Neural crest cell (in vitro differentiated cells): ENCODE data around the gene COA5. TPM values are rescaled to one million over a fixed set of nuclear protein-coding genes. Genes with fewer than 3 reads are reported as not detected.

Source experiments
- DNase-seq: peaks from one replicate; pipeline ENCODE4 v3.0.0; 2021; ENCODE audit warnings: low read depth, mixed read lengths, low spot score
- H3K27ac Mint-ChIP-seq: one replicate; pipeline ENCODE4 v1.8.0; 2021; ENCODE audit warnings: mild to moderate bottlenecking, mixed read lengths; ENCODE audit not compliant: unreplicated experiment
- H3K27me3 Mint-ChIP-seq: 2 replicates; pipeline ENCODE4 v1.8.0; 2021; ENCODE audit warnings: low read depth, mild to moderate bottlenecking, mixed read lengths
- H3K36me3 Mint-ChIP-seq: 2 replicates; pipeline ENCODE4 v1.8.0; 2021; ENCODE audit warnings: low read depth, mild to moderate bottlenecking, mixed read lengths
- H3K4me1 Mint-ChIP-seq: 2 replicates; pipeline ENCODE4 v1.8.0; 2021; ENCODE audit warnings: mixed read lengths
- H3K4me3 Mint-ChIP-seq: one replicate; pipeline ENCODE4 v1.8.0; 2021; ENCODE audit warnings: mild to moderate bottlenecking, mixed read lengths
- H3K9me3 Mint-ChIP-seq: 2 replicates; pipeline ENCODE4 v1.8.0; 2021; ENCODE audit warnings: mixed read lengths
- total RNA-seq: library from RNA; stranded (reverse); gene quantifications from 2 replicates; pipeline ENCODE4 v1.2.1, GENCODE V29; 2021
- TF ChIP-seq, protein P1 (sequence below): fragments of 200-600 bp; sonication (generic); conservative IDR thresholded peaks from 2 replicates; pipeline ENCODE4 v1.5.0; 2021; ENCODE audit warnings: antibody characterized with exemption, mild to moderate bottlenecking

COA5 gene
- total RNA-seq, 1 donor from 2014 or later, result 33.7 TPM

- peak; percentile 80 for DNase-seq
- H3K4me3 Mint-ChIP-seq, result no peak overlapping the region
- TF ChIP-seq, protein P1, sequence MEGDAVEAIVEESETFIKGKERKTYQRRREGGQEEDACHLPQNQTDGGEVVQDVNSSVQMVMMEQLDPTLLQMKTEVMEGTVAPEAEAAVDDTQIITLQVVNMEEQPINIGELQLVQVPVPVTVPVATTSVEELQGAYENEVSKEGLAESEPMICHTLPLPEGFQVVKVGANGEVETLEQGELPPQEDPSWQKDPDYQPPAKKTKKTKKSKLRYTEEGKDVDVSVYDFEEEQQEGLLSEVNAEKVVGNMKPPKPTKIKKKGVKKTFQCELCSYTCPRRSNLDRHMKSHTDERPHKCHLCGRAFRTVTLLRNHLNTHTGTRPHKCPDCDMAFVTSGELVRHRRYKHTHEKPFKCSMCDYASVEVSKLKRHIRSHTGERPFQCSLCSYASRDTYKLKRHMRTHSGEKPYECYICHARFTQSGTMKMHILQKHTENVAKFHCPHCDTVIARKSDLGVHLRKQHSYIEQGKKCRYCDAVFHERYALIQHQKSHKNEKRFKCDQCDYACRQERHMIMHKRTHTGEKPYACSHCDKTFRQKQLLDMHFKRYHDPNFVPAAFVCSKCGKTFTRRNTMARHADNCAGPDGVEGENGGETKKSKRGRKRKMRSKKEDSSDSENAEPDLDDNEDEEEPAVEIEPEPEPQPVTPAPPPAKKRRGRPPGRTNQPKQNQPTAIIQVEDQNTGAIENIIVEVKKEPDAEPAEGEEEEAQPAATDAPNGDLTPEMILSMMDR, result peak; percentile 99
- peak overlapping the region; percentile 51 for H3K27ac Mint-ChIP-seq
- peaks cover 2% of the 10 kb centered on the region for H3K27me3 Mint-ChIP-seq
- no peaks in the 10 kb centered on the region for H3K36me3 Mint-ChIP-seq
- H3K9me3 Mint-ChIP-seq, result no peaks in the 10 kb centered on the region
- peaks cover 9% of the 10 kb centered on the region for H3K4me1 Mint-ChIP-seq
Measured at GRCh38 chr2:98649135-98649991, 41.1 kb upstream of the COA5 start.

GRCh38 chr2:98648451-98648850 lies 40.1 kb upstream of the COA5 start:
- Mint-ChIP-seq H3K9me3 (no peaks in the 10 kb centered on the region), H3K4me1 (peaks cover 9% of the 10 kb centered on the region), H3K4me3 (no peak overlapping the region), H3K27ac (no peak overlapping the region), H3K36me3 (no peaks in the 10 kb centered on the region), H3K27me3 (peaks cover 2% of the 10 kb centered on the region)
- TF ChIP-seq, protein P1, result no peak
- no peak for DNase-seq

GRCh38 chr2:98647636-98648035 lies 39.3 kb upstream of the COA5 start:
- Mint-ChIP-seq H3K27ac (no peak overlapping the region), H3K4me1 (peaks cover 9% of the 10 kb centered on the region), H3K4me3 (no peak overlapping the region), H3K27me3 (peaks cover 2% of the 10 kb centered on the region), H3K9me3 (no peaks in the 10 kb centered on the region), H3K36me3 (no peaks in the 10 kb centered on the region)
- DNase-seq, result no peak
- TF ChIP-seq, protein P1, result no peak

- H3K36me3 Mint-ChIP-seq, result no peaks in the 10 kb centered on the region
- H3K4me3 Mint-ChIP-seq, result no peak overlapping the region
- H3K9me3 Mint-ChIP-seq, result no peaks in the 10 kb centered on the region
- peaks cover 2% of the 10 kb centered on the region for H3K27me3 Mint-ChIP-seq
- TF ChIP-seq, protein P1, result no peak
- no peaks in the 10 kb centered on the region for H3K4me1 Mint-ChIP-seq
- no peak overlapping the region for H3K27ac Mint-ChIP-seq
- DNase-seq, result no peak
Measured at GRCh38 chr2:98643496-98644100, 35.3 kb upstream of the COA5 start.

DNA sequence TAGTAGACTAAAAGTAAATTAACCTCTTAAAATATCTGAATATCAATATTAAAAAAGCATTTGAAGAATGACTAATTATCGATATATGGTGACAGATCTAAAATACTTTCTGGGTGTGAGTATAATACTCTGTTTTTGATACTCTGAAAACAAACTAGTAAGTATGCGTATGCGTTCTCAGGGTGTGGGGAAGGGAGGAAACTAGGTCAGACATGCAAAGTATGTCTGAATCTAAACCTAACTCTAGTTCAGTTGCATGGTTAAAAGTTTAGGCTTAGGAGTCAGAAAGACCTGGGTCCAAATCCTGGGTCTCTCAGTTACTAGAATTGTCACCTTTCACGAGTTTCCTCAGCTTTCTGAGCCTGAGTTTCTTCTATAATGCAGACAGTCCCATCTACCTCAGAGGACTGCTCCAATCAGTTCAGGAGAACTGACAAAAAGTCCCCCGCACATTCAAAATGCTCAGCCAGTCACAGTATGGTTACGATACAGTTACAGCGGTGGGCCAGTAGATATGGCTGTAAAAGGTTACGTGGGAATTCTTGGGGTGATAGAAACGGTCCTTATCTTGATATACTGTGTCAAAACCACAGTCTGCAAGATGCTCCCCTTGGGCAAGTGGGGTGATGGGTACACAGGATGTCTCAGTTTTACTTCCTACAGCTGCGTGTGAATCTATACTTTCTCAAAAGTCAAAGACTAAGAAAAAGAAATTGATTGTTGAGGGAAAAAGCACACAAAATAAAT lies 29.3 kb upstream of the COA5 start:
- no peaks in the 10 kb centered on the region for H3K27me3 Mint-ChIP-seq
- no peaks in the 10 kb centered on the region for H3K36me3 Mint-ChIP-seq
- no peaks in the 10 kb centered on the region for H3K9me3 Mint-ChIP-seq
- DNase-seq, result no peak
- H3K4me3 Mint-ChIP-seq, result no peak overlapping the region
- no peak overlapping the region for H3K27ac Mint-ChIP-seq
- TF ChIP-seq, protein P1, result no peak
- no peaks in the 10 kb centered on the region for H3K4me1 Mint-ChIP-seq
